Caco-2 (cell line): ENCODE measurements around the gene SYT8. TPM values are rescaled to one million over a fixed set of nuclear protein-coding genes. Genes with fewer than 3 reads are reported as not detected.

ENCODE experiments used
- BruUV-seq: library from RNA; stranded (reverse); fragments of 400-500 nt; replicated peaks from 2 replicates; lab custom pipeline; 2021; lab: Mats Ljungman, UMichigan
- CTCF ChIA-PET: fragments of 300-600 bp; sonication (Branson Sonifier 250); formaldehyde crosslinking; loops from one replicate; lab custom pipeline; 2022; ENCODE audit warnings: antibody characterized with exemption; lab: Charles Lee
- POLR2A ChIA-PET: fragments of 300-600 bp; sonication (Branson Sonifier 250); formaldehyde crosslinking; loops from one replicate; lab custom pipeline; 2022; ENCODE audit warnings: antibody characterized with exemption; lab: Charles Lee
- DNase-seq, 2 experiments: peaks; one replicate each; pipeline versions ENCODE4 v3.0.0 to v3.0.0-alpha.2; 2020 to 2022
- H3K27me3 ChIP-seq: replicated peaks from 2 replicates; pipeline ENCODE4 v1.6.0; 2011; ENCODE audit warnings: low read length; ENCODE audit not compliant: control insufficient read depth, insufficient read depth
- H3K36me3 ChIP-seq: 2 replicates; pipeline ENCODE4 v1.5.1; 2011; ENCODE audit warnings: low read length; ENCODE audit not compliant: control insufficient read depth, insufficient read depth
- H3K4me1 ChIP-seq: fragments of 250-450 bp; sonication (Bioruptor Pico); 2 replicates; pipeline ENCODE4 v1.5.1; 2020; ENCODE audit warnings: mild to moderate bottlenecking
- H3K4me3 ChIP-seq: 2 replicates; pipeline ENCODE4 v1.5.1; 2011; ENCODE audit warnings: low read depth, mild to moderate bottlenecking, control low read depth, low read length
- H3K9me3 ChIP-seq: fragments of 250-450 bp; sonication (Bioruptor Pico); 2 replicates; pipeline ENCODE4 v1.5.1; 2020; ENCODE audit warnings: mild to moderate bottlenecking, moderate library complexity
- H3K27ac Mint-ChIP-seq: one replicate; pipeline ENCODE4 v1.8.0; 2022; ENCODE audit warnings: mixed read lengths; ENCODE audit not compliant: unreplicated experiment
- H3K27me3 Mint-ChIP-seq: one replicate; pipeline ENCODE4 v1.8.0; 2022; ENCODE audit warnings: mixed read lengths; ENCODE audit not compliant: insufficient read depth, unreplicated experiment
- H3K36me3 Mint-ChIP-seq: one replicate; pipeline ENCODE4 v1.8.0; 2022; ENCODE audit warnings: mild to moderate bottlenecking, mixed read lengths; ENCODE audit not compliant: insufficient read depth, unreplicated experiment
- H3K4me1 Mint-ChIP-seq: one replicate; pipeline ENCODE4 v1.8.0; 2022; ENCODE audit warnings: low read depth, mixed read lengths; ENCODE audit not compliant: unreplicated experiment
- H3K4me3 Mint-ChIP-seq: one replicate; pipeline ENCODE4 v1.8.0; 2022; ENCODE audit warnings: mild to moderate bottlenecking, moderate library complexity, mixed read lengths; ENCODE audit not compliant: unreplicated experiment
- H3K9me3 Mint-ChIP-seq: one replicate; pipeline ENCODE4 v1.8.0; 2022; ENCODE audit warnings: mixed read lengths; ENCODE audit not compliant: unreplicated experiment
- CTCF ChIP-seq, 2 experiments: fragments of 200-600 bp in 1 of 2; IDR thresholded peaks; 1 replicate in 1 of 2; 2 replicates in 1 of 2; pipeline versions ENCODE4 v1.5.1 to v1.8.0; 2011 to 2022; ENCODE audit warnings: antibody characterized with exemption in 1 of 2, control low read depth in 1 of 2, inconsistent platforms in 1 of 2, low read depth in 1 of 2, low read length in 1 of 2, mild to moderate bottlenecking in 1 of 2, moderate library complexity in 1 of 2; ENCODE audit not compliant: insufficient read depth in 1 of 2, severe bottlenecking in 1 of 2, unreplicated experiment in 1 of 2
- intact Hi-C: fragments of 100-400 bp; cut with micrococcal nuclease; formaldehyde crosslinking; loops from one replicate; pipeline ENCODE4 v1.10.0; 2022; ENCODE audit not compliant: unreplicated experiment
- total RNA-seq: library from RNA; stranded (reverse); gene quantifications from 2 replicates; pipeline ENCODE4 v1.2.3, GENCODE V29; 2022

The SYT8 gene
- total RNA-seq, 1 experiment from 2014 or later = 14.9 TPM

DNA sequence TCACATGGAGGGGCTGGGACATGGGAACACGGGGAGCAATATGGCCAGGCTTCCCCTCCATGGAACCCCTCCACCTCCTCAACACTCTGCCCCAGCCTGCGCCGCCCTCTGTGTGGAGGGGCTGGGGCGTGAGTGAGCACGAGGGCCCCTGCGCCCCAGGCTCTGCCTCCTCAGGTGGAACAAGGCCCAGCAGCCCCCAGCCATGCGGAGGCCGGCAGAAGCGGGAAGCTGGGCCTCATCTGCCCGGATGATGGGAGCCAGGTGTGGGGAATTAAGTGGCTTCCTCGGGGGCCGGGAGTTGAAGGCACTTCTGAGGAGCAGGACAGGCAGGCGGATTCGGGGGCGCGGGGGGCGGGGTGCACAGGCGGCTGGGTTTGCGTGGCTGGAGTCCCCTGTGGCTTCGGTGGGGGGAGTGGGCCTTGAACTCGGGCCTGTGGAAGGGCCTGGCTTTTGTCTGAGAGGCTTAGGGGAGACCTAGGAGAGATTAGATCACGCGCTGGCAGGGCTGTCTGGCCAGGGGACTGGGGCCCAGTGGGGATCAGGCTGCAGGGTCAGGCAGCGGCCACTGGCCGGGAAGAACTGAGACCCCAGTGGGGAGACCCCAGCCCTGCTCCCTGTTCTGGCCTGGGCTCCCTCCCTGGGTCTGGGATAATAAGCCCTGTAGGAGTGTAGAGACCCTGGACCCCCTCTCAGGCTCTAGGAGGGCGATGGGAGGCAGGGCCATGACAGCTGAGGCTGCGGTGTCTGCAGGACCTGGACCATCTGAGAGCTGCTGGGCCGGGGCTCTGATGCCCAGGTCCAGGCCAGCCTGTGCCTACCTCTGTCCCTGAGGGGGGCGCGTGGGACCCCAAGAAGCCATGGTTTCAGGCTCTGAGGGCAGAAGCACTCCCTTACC, 43.6 kb downstream of the SYT8 start:
- Mint-ChIP-seq H3K9me3 (no peaks in the 10 kb centered on the region), H3K4me1 (no peaks in the 10 kb centered on the region), H3K27me3 (no peaks in the 10 kb centered on the region), H3K27ac (no peak overlapping the region), H3K4me3 (no peak overlapping the region), H3K36me3 (no peaks in the 10 kb centered on the region)
- TF ChIP-seq CTCF (IDR thresholded peaks at IDR 0.05; ENCODE audit: insufficient read depth in 1 of 2, low read depth in 1 of 2, low read length in 1 of 2, severe bottlenecking in 1 of 2, unreplicated experiment in 1 of 2) = no peak
- ChIA-PET POLR2A (no interaction called here), CTCF (interaction anchor here (0.6 to 2.8 kb wide), 2 partner anchors 53 to 567 kb away, joined by 4 to 10 read pairs; no protein-coding TSS in a partner anchor)
- Histone ChIP-seq H3K4me1 (peaks cover 15% of the 10 kb centered on the region), H3K9me3 (no peaks in the 10 kb centered on the region), H3K27me3 (no peaks in the 10 kb centered on the region), H3K4me3 (no peak overlapping the region), H3K36me3 (no peaks in the 10 kb centered on the region)
- peak in 1 of 2 experiments; percentile 30 for DNase-seq
- intact Hi-C loops = no loop called here
- BruUV-seq = no TSS peak

DNA sequence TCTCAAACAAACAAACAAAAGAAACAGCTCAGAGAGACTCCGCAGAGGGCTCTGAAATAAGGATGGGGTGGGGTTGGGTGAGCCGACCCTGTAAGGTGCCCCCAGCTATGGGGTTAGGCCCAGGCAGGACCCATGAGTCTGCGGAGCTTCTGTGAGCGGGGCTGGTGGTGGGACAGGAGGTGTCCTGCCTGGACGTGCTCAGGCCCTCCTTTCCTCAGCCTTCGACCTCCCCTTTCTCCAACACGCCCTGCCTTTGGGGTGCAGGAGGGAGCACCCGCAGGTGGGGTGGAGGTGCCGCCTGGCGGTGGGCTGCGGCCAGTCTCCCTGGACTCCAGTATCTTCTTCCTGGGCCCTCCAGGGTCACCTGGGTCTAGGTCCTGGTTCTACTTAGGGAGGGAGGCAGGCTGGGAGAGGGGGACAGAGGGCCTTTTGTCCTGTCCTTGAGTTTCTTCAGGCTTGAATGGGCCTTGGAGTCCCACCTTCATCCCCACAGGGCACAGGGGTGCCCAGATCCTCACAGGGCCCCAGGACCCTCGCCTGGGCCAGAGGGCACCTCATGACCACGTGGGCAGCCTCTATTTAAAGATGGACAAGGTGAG, 44.7 kb downstream of the SYT8 start:
- DNase-seq = peak in 1 of 2 experiments; percentile 26
- POLR2A ChIA-PET = no interaction called here
- BruUV-seq = no TSS peak

More for the DNA sequence above, 44.7 kb downstream of the SYT8 start:
- no peaks in the 10 kb centered on the region for H3K36me3 Mint-ChIP-seq
- Histone ChIP-seq H3K27me3 (no peaks in the 10 kb centered on the region), H3K36me3 (no peaks in the 10 kb centered on the region), H3K4me3 (no peak overlapping the region), H3K4me1 (peaks cover 15% of the 10 kb centered on the region), H3K9me3 (no peaks in the 10 kb centered on the region)
- H3K27me3 Mint-ChIP-seq = no peaks in the 10 kb centered on the region
- intact Hi-C loops = no loop called here
- CTCF ChIA-PET = no interaction called here
- no peak overlapping the region for H3K4me3 Mint-ChIP-seq
- no peak for TF ChIP-seq CTCF (IDR thresholded peaks at IDR 0.05; ENCODE audit: insufficient read depth in 1 of 2, low read depth in 1 of 2, low read length in 1 of 2, severe bottlenecking in 1 of 2, unreplicated experiment in 1 of 2)
- no peaks in the 10 kb centered on the region for H3K4me1 Mint-ChIP-seq
- no peak overlapping the region for H3K27ac Mint-ChIP-seq
- no peaks in the 10 kb centered on the region for H3K9me3 Mint-ChIP-seq
